ENCODE measurements around the gene DDX39B.

DDX39B gene

GRCh38 chr6:31567531-31568370 lies 25.9 kb upstream of the DDX39B start:
- intact Hi-C loops (cut with DNase I; ENCODE audit: low total_unique reads): no loop called here
- no peak overlapping the region for H3K27ac ChIP-seq
- no peak for DNase-seq
- TF ChIP-seq CTCF (IDR thresholded peaks at IDR 0.05): no peak
- H3K27me3 ChIP-seq: peaks cover 0 to 36% of the 10 kb centered on the region in 2 donors
- H3K9me3 ChIP-seq: no peaks in the 10 kb centered on the region
- H3K36me3 ChIP-seq: no peaks in the 10 kb centered on the region
- no peak overlapping the region for H3K4me3 ChIP-seq
- H3K4me1 ChIP-seq: no peaks in the 10 kb centered on the region

GRCh38 chr6:31560697-31561058 lies 18.9 kb upstream of the DDX39B start:
- Histone ChIP-seq H3K27ac (no peak overlapping the region), H3K9me3 (no peaks in the 10 kb centered on the region), H3K4me1 (peaks cover 0 to 25% (median 3%) of the 10 kb centered on the region in 4 donors), H3K27me3 (peaks cover 0 to 9% of the 10 kb centered on the region in 2 donors), H3K4me3 (no peak overlapping the region), H3K36me3 (peaks cover 17 to 49% (median 27%) of the 10 kb centered on the region in 3 donors)
- intact Hi-C loops (cut with DNase I; ENCODE audit: low total_unique reads): no loop called here
- no peak for DNase-seq
- TF ChIP-seq CTCF (IDR thresholded peaks at IDR 0.05): no peak

GRCh38 chr6:31559958-31560696 lies 18.3 kb upstream of the DDX39B start:
- Histone ChIP-seq H3K27ac (peak overlapping the region in 1 of 2 donors; percentile 13), H3K36me3 (peaks cover 17 to 49% (median 27%) of the 10 kb centered on the region in 3 donors), H3K9me3 (no peaks in the 10 kb centered on the region), H3K4me1 (peaks cover 0 to 25% (median 3%) of the 10 kb centered on the region in 4 donors), H3K27me3 (peaks cover 0 to 5% of the 10 kb centered on the region in 2 donors), H3K4me3 (no peak overlapping the region)
- TF ChIP-seq CTCF (IDR thresholded peaks at IDR 0.05): no peak
- intact Hi-C loops (cut with DNase I; ENCODE audit: low total_unique reads): no loop called here
- peak; percentile 54 to 75 for DNase-seq

GRCh38 chr6:31559606-31559957 lies 17.8 kb upstream of the DDX39B start:
- no peak for DNase-seq
- H3K4me1 ChIP-seq: peaks cover 0 to 25% (median 3%) of the 10 kb centered on the region in 4 donors
- no peak for TF ChIP-seq CTCF (IDR thresholded peaks at IDR 0.05)
- peaks cover 17 to 49% (median 27%) of the 10 kb centered on the region in 3 donors for H3K36me3 ChIP-seq
- H3K4me3 ChIP-seq: no peak overlapping the region
- H3K27me3 ChIP-seq: peaks cover 0 to 4% of the 10 kb centered on the region in 2 donors
- no peaks in the 10 kb centered on the region for H3K9me3 ChIP-seq
- intact Hi-C loops (cut with DNase I; ENCODE audit: low total_unique reads): no loop called here
- H3K27ac ChIP-seq: peak overlapping the region in 1 of 2 donors; percentile 13

- DNase-seq: peak in 1 of 2 donors; percentile 35
- Histone ChIP-seq H3K4me1 (peaks cover 0 to 28% (median 3%) of the 10 kb centered on the region in 4 donors), H3K4me3 (no peak overlapping the region), H3K36me3 (peaks cover 17 to 53% (median 27%) of the 10 kb centered on the region in 3 donors), H3K9me3 (no peaks in the 10 kb centered on the region), H3K27ac (no peak overlapping the region), H3K27me3 (no peaks in the 10 kb centered on the region)
- intact Hi-C loops (cut with DNase I; ENCODE audit: low total_unique reads): no loop called here
- no peak for TF ChIP-seq CTCF (IDR thresholded peaks at IDR 0.05)
Observed at GRCh38 chr6:31558631-31559500, 17.1 kb upstream of the DDX39B start.
